HG03064 (cell line): Measurements from ENCODE around the gene C10orf105.

Experiments
- ATAC-seq: cut with Tn5 transposase; IDR thresholded peaks from one replicate; pipeline ENCODE4 v1.9.1; 2021; ENCODE audit warnings: low read depth; ENCODE audit not compliant: unreplicated experiment

The C10orf105 gene

DNA sequence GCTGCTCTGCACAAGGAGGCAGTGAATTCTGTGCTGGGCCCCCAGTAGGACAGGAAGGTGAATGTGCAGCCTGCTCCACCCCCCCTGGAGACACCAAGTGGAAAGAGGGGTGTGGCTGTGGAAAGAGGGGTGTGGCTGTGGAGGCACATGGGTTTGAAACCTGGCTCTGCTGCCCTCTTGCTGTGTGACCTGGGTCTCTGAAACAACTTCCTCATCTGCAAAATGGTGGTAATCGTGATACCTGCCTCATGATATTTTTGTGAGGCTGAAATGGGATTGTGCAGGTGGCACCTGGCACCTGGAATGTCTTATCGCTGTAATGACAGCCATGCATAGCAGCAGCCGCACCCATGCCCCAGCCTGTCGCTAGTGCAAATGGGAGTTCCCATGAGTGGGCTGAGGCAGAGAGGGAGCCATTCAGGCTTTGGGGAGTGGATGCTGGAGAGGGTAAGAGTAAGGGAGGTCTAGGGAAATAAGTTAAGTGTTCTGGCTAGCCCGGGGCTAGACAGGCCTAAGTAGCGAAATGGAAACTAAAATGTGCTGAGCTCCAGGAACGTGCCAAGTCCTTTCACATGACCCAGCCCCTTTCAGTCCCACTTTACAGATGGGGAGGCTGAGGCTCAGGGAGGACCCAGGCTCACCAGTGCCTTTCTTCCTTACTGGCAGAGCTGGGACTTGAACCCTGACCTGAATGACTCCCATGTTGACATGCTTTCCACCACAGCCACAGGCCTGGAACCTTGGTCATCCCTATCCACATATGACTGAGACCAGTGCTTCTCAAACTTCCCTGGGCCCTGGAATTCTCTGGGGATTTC lies 35.0 kb downstream of the C10orf105 start:
- ATAC-seq, result no peak

DNA sequence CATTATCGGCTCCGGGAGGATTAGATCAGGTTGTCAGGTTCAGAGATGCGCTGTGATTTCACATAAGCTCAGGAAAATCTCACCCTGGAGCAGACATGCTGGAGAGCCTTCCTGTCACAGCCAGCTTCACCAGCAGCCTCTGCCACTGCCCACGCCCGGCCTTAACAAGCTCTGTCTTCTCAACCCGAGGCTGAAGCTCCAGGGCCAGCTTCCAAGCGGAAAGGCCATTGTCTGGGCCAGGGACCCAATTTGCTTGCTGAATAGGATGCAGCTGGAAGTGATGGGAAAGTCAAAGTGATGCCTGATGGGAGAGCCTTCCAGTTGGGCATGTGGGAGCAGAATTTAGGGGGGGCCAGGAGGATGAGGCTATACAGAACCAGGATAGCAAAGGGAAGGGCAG lies 36.3 kb downstream of the C10orf105 start:
- no peak for ATAC-seq

DNA sequence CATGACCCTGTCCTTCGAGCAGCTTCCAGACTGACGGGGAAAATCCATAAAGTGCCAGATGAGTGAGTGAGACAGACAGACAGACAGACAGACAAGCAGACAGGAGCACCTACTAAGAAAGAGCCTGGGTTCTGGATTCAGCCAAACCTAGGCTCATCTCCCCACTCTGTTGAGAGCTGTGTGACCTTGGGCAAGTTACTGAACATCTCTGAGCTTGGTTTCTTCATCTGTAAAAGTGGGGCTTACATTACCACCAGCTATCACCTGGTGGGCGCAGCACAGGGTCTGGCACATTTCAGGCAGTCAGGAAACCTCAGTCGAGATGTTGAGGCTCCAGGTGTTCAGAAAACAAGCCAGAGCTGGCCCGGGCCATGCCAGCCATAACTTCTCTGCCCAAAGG lies 37.6 kb downstream of the C10orf105 start:
- ATAC-seq, result no peak

DNA sequence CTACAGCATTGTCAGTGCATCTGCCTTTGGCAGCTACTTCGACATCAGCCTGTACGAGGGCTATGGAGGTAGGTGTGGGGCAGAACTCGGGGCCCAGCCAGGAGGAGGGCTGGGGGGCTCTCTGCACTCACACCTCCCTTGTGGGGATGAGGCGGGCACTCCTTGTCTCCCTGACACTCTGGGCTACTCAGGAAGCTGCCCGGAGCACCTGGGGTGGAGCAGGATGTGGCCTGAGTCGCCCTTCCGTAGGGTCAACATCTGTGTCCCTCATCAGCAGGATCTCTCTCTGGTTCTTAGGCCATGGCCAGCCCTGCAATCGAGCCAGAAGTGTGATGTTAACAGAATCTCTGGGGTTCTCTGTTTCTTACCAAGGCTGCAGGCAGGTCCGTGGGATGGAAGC lies 40.2 kb downstream of the C10orf105 start:
- ATAC-seq, result no peak

DNA sequence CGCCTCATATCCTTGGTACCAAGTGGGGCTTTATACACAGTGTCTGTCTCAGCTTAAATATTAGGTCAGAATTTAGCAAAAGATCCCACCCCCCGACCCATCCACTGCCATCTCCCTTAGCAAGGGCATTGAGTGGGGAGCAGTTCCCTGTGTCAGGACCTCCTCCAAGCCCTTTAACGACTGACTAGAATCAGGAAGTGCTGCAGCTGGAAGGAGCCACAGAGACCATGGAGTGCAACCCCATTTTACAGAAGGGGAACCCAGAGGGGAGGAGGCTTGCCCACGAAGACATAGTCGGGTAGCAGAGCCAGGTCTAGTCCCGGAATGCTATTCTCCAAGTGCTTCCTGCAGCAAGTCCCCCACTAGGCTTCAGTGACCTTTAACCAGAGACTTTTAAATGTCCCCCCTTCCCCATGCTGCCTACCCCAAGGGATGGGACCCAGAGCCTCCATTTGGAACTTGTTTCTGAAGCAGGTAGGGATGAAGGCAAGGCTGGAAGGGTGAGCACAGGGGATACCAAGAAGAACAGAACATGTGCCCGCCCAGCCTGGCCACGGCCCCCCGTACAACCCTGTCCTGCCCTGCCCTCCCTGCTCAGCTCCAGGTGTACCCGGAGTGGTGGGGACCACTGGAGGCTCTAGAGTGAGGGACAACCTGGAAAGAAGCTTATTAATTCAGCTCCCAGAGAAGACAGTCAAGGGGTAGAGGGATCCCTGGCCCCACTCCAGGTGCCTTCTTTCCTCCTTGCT lies 41.3 kb downstream of the C10orf105 start:
- no peak for ATAC-seq

DNA sequence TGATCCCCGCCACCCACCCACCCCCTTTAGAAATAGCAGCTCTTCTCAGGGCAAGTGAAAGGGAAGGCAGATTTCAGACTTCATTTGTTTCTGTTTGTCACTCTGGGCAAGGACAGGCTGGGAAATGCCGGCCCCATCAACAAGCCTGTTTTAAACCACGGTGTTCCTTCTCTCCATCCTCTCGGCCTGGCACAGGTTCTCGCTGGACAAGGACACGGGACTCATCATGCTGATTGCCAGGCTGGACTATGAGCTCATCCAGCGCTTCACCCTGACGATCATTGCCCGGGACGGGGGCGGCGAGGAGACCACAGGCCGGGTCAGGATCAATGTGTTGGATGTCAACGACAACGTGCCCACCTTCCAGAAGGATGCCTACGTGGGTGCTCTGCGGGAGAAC lies 42.3 kb downstream of the C10orf105 start:
- ATAC-seq, result no peak

DNA sequence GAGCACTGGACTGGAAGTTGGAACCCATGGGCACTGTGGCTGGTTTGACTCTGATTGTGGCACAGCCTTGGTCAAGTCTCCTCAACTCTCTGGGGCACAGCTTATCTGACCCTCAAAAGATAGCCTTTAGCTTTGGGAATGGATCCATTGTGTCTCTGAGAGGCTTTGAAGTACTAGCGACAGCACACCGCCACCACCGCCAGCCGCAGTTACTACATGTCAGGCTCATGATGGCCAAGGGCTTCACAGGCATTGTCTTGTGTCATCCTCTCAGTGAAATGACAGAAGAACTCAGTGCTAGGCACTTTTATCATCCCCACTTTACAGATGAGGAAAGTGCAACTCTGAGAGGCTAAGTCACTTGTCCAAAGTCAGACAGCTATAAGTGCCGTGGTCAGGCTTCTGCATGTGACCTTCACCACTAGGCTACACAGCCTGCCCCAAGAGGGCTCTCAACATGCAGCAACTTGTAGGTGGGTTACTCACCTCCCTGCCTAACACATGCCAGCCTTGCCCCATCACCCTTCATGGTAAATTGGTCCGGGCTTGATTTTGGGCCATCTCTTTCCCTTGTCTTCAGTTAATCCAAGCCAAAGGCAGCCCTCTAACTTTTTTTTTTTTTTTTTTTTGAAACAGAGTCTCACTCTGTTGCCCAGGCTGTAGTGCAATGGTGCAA lies 44.1 kb downstream of the C10orf105 start:
- no peak for ATAC-seq

DNA sequence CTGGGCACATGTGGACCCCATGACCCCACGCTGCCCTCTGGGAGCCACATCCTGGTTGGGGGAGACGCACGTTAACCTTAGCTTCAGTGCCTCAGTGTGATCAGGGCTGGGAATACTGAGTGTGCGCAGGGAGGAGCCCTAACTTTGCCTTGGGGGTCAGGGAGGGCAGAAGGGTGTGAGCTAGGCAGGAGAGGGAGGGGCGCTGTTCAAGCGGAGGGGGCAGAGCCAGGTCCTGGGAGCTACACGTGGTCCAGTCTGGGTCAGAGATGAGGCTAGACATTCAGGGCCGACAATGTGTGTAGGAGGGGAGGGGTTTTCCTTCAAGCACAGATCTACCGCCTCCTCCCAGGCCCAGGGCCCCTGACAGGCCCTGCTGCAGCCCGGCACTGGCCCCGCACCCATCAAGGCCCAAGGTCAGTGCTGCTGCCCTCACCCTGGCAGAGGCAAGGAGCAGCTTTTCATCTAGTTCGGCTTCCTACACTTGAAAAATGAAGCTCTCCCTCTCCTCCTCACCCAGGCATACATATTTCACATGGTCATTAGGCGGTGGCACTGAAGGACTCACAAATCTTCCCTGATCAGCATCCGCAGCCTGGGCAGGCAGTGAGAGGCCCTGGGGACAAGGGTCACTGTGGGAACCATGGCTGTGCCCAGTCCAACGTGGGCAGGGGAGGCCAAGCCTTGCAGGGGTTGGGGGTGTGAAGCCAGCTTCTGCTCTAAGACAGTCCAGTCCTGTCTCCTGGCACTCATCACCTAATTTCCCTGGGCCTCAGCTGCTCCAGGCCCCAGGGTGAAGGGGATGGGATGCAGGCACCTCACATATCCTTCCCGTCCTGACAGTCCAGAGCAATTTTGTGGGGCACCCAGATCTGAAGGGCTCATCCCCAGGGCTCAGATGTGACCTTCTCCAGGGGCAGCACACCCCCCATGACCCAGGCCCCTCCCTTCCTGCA lies 47.3 kb downstream of the C10orf105 start:
- ATAC-seq, result no peak

DNA sequence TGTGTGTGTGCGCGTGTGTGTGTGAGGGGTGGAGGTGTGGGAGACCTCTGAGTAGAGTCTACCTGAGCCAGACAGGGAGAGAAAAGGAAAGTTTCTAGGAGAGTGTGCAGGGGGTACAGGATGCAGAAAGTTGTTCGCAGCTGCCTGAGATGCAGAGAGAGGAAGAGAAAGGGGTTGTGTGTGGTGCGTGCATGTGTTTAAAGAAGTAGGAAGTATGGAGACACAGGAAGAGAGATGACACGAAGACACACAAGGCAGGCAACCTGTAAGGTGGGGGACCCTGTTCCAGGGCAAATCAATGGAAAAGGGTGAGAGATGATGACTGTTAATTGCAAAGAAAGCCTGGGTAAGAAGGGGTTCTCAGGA lies 52.2 kb downstream of the C10orf105 start:
- ATAC-seq, result no peak

DNA sequence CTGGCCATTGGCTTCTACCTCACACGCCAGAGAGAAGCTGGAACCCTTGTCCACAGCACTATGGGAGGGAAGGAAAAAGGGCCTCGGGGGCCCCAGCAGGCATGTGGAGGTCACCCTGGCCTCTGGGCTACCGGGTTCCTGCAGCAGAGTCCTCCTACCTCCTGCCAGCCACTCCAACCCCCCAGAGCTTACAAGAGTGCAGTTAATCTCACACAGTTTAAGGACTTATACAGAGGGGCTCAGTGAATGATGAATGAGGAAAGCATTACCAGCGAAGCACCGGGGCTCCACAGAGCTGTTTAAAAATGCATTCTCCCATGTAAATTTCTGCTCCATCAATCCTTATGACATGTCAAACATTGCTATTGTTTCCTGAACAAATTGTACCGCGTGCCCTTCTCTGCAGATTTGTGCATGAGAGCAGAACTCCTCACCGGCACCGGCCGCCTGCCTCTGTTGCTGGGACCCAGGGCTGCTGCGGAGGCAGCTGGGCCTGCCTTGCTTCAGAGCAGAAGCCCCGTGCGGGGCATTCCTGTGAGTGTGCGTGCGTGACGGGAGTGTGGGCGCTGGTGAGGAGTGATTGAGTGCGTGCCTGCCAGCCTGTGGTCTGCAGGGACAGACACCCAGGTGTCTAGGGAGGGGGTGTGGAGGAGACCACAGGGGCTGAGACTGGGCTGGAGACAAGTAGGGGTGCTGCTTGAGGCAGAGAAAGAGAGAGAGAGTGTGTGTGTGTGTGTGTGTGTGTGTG lies 52.8 kb downstream of the C10orf105 start:
- no peak for ATAC-seq

DNA sequence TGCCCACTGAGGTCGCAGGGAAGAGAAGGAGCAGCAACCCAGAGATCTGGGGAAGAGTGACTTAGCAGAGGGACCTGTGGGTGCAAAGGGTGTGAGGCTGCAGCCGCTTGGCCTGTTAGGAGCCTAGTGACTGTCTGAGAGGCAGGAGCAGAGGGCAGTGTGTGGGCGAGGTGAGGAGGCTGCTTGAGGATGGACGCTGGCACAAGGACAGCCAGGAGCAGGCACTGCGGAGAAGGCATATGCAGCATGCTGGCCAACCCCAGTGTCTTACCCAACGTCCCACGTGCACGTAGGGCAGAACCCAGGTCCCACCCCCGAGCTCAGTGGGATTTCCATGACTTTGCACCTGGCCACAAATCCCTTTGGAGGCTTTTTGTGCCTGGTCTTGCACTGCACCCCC lies 54.1 kb downstream of the C10orf105 start:
- no peak for ATAC-seq

DNA sequence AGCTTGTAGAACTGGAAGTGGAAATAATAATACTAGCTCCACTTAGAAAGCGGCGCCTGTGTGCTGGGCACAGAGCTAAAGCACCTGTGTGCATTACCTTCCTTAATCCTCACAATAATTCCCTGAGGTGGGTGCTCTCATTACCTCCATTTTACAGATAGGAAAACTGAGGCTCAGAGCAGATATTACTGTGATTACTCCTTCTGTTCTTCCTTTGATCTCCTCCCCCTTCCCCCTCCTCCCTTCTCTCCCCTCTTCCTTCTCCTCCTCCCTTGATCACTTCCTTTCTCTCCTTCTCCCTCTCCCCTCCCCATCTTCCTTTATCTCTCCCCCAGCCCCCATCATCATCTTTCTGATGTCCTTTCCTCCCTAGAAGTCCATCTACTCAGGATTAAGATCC lies 55.0 kb downstream of the C10orf105 start:
- ATAC-seq, result no peak

DNA sequence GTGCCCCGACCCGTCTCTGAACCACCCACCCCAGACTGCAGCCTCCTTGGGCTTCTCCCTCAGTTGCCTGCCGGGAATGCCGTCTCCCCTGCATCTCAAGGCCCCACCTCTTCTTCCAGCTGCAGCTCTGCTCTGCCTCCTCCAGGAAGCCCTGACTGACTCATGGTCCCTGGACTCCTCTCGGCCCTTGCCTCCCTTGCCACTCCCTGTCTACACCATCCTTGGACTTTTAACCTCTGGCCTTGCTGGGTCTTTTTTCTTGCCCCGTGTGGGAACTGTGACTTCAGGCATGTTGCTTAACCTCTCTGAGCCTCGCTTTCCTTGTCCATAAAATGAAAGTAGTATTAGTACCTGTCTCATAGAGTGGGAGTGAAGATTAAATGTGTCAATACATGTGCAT lies 56.3 kb downstream of the C10orf105 start:
- ATAC-seq, result no peak

DNA sequence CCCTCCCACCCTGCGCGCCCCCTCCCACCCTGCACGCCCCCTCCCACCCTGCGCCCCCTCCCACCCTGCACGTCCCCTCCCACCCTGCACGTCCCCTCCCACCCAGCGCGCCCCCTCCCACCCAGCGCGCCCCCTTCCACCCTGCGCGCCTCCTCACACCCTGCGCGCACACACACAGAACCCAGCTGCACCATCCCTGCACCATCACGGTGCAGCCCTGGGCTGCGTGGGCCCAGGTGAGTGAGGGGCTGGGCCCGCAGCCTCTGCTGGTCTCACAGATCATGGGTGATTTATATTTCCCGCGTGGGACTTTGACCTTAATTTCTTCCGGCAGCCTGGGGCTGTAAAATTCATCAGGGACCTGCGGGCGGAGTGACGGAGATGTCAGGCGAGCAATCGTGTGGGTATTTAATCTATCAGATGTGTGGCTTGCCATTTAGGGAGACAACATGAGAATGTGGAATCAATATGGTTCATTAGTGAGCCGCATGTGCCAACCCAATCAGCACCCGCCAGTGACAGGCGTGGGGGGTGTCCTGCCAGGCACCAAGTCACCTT lies 57.7 kb downstream of the C10orf105 start:
- ATAC-seq, result no peak
